CD4-positive, alpha-beta T cell treated with Interleukin-15 for 4 hours (primary cell): Measurements from ENCODE around the gene DCST2.

Experiments used
- DNase-seq: peaks from one replicate; pipeline ENCODE4 v3.0.0-alpha.2; 2020; ENCODE audit warnings: low spot score

DCST2 gene

DNA sequence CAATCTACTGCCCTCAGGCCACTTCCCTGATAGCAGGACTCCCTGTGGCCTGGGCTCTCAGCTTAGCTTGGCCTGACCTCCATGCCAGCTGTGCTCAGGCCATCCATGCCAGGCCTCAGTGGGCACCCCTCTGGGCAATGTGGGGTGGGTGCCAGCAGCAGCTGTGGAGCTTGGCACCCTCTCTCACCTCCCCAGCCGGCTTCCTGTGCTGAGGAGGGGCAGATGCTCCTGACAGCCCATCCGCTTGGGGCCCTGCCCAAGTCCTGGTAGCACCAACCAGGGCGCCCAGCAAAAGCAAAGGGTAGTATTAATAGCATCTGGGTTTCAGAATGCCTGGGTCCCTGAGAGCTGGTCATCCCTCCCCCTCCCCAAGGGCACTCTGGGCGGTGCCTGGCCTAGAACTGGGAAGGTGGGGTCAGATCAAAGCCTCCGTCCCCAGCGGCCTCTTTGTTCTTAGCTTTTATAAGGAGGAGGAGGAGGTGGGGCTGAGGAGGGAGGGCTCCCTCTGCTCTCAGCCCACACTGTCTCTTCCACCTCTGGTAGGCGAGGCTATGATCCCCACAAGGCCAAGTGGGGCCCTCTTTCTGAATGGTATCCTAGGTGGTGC, 36.1 kb upstream of the DCST2 start:
- DNase-seq, result no peak

DNA sequence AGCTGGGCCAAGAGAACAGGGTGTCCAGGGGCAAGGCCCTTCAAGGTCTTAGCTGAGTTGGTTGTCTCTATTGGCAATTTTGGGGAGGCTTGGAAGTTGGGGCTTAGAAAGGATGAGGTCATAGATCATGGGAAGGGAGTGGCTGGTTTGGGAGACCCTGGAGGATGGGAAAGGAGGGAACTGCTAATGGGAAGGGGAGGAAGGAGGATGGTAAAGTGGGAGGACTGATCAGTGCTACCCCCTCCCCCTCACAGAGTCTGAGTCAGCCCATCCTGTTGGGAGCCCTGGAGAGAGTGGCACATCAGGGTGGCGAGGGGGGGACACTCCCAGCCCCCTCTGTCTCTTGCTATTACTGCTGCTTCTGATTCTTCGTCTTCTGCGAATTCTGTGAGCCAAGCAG, 35.0 kb upstream of the DCST2 start:
- no peak for DNase-seq

DNA sequence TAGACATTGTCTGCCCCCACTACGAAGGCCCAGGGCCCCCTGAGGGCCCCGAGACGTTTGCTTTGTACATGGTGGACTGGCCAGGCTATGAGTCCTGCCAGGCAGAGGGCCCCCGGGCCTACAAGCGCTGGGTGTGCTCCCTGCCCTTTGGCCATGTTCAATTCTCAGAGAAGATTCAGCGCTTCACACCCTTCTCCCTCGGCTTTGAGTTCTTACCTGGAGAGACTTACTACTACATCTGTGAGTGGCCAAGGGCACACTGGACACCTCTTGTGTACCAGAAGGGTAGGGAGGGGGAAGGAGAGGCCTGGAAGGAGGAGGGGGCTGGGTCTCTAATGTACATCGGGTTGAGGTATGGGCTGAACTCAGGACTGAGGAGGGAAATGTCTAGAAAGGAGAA, 33.2 kb upstream of the DCST2 start:
- no peak for DNase-seq

DNA sequence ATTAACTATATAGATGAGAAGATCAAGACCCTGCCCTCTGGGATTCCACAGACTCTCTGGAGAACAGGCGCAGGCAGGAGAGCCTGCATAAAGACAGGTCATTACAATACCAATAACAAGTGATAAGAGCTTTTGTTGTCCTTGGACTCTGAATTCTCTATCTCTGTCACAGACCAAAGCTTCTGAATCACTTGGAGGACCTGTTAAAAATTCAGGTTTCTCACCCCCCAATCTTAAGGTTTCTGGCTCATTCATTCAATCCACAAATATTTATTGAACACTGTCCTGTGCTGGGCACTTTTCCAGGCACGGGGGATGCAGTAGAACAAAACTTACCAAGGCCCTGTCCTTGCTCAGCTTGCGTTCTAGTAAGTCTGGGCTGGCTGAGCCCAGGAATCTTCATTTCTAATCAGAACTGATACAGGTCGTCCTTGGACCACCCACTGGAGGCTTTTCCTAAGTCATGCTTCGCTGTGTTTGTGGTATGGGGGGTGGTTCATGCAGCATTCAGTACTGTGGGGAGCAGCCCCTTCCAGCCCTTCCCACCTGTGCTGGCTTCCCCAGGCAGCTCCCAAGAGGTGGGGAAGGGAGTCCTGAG, 31.4 kb upstream of the DCST2 start:
- no peak for DNase-seq

DNA sequence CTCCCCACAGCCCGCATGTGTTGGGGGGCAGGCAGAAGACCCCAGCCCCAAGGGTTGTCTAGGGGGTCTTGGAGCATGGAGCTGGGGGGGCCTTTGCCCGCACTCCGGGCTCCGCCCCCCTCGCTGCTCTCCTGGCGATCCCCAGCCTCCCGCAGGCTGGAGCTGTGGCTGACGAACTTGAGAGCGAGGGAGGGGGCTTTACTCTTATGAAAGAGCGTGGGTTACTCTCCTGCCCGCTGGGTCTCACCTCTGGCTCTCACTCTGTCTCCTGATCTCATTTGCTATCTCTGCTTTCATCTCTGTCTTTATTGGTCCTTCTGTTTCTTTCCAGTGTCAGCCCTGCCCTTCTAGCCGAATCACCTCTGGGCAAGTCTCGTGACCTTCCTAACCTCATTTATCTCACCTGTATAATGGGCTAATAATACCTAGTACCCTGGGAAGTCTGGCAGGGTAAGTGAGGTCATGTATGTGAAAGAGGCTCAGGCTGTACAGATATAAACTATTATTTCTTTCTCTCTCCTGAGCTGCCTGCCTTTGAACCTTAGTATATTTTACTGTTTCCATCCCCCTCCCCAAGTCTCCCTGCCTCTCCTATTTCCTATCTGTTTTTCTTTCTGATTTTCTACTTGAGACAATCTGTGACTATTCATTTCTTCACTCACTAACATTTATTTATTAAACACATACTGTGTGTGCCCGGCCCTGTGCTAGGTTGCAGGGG, 30.7 kb upstream of the DCST2 start:
- no peak for DNase-seq

DNA sequence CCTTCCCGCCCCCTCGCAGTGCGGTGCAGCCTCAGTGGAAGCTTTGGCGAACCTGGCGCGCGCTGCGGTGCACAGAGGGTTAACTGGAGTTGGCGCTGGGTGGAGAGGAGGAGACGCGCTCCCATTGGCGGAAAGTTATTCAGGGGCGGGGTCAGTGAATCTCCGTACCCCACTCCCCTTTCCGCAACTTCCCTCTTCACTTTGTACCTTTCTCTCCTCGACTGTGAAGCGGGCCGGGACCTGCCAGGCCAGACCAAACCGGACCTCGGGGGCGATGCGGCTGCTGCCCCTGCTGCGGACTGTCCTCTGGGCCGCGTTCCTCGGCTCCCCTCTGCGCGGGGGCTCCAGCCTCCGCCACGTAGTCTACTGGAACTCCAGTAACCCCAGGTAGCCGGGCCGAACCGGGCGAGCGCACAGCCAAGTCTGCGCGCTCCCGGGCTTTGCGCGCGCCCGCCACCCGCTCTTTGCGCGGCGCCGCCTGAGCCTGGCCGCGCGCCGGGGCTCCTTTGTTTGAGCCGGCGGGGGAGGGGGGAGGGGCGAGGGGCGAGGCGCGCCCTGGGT, 30.0 kb upstream of the DCST2 start, which contains the start of gene EFNA4:
EFNA4 (plus strand) TSS at position 191 of the 561 bp plus-strand sequence; CDS start at position 275, 84 bp downstream.
- DNase-seq, result peak; percentile 82

DNA sequence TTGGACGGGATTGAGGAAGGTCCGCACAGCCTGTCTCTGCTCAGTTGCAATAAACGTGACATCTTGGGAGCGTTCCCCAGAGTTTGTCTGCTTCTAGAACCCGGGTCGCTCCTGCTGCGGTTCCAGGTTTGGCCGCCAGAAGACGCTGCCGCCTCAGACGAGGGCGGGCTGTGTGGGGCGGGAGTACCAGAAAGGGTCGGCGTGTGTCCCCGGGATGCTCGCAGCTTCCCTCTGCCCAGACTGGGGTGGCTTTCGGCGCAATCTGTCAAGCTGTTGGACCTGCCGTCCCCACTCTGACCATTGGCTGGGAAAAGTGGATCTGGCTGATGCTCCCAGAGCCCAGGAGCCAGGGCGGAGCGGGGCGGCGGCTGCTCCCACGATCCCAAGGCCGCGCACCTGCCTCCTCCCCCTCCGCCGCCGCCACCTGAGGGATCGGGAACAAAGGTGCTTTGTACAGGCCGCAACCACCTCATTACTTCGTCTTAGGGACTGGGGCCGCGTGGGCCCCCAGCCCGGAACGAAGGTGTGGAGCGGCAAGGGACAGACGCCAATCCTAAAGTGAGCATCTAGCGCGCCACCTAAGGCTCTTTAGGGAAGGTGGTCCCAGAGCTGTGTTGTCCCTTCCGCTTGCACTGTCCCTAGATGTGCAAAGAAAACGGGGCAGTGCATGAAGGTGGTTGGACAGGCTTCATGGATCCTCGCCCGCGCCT, 29.3 kb upstream of the DCST2 start:
- peak; percentile 73 for DNase-seq

DNA sequence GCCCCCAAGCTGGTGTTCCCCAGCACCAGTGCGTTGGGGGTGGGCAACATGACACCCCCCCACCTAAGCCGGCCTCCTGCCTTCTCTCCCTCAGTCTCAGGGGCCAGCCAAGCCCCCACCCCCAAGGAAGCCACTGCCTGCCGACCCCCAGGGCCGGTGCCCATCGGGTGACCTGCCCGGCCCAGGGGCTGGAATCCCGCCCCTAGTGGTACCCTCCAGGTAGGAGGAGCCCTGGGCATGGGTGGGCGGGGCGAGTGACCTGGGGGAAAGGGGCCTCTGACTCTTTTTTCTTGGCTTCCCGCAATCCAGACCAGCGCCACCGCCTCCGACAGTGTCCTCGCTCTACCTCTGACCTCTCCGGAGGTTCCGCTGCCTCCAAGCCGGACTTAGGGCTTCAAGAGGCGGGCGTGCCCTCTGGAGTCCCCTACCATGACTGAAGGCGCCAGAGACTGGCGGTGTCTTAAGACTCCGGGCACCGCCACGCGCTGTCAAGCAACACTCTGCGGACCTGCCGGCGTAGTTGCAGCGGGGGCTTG, 28.6 kb upstream of the DCST2 start:
- no peak for DNase-seq

DNA sequence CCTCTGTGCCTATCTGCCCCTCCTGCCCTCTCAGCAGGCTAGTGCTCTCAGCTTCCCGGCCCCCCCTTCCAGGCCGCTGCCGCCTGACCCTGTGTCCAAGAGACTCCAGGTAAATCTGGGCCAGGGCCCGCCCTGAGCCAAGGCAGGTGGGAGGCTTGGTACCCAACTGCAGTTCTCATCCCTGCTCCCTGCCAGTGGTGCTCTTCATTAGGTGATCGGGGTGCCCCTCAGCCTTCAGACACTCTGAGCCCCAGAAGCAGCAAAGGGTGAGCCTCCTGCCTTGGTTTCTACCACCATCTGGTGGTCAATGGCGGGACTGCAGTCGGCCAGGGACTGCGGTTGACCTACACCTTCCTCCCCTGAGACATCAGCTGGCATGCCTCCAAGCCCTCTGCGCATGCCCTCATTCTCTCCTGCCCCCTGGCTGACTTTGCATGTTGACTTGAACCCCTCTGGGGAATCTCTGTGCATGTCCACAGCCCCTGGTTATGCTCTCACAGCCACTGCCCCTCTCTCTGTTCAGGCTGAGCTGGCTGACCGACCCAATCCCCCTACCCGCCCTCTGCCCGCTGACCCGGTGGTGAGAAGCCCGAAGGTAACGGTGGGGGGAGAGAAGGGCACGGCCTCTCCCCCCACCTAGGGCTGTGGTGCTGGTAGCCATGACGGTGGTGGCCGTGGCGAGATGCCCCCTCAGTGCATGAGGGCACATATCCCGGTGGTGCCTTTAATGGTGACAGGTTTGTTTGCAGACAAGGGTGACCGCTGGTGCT, 28.0 kb upstream of the DCST2 start:
- DNase-seq, result peak; percentile 97

DNA sequence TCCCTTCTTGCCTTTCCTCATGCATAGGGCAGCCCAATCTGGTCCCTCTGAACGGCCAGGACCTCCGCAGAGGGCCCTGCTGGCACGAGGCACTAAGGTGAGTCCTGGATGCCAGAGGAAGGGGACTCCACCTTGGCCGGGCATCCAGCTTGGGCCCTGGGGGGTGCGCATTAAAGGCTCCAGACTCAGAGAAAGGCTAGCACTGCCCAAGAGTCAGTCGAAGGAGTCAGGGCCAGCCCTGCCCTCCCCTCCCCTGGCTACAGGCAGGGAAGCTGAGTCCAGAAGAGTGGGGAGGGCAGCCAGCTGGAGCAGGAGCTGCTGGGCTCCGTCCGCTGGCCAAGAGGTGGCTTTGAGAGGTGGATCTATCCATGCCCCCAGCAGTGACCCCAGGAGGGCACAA, 27.2 kb upstream of the DCST2 start:
- no peak for DNase-seq

DNA sequence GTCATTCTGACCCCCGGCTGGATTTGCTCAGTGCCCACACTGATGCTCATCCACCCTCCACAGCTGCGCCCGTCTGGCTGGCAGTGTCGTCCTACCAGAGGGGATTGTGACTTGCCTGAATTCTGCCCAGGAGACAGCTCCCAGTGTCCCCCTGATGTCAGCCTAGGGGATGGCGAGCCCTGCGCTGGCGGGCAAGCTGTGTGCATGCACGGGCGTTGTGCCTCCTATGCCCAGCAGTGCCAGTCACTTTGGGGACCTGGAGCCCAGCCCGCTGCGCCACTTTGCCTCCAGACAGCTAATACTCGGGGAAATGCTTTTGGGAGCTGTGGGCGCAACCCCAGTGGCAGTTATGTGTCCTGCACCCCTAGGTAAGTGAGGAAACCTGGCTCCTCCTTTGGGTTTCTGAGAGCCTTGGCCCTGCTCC, 24.2 kb upstream of the DCST2 start:
- DNase-seq, result no peak

DNA sequence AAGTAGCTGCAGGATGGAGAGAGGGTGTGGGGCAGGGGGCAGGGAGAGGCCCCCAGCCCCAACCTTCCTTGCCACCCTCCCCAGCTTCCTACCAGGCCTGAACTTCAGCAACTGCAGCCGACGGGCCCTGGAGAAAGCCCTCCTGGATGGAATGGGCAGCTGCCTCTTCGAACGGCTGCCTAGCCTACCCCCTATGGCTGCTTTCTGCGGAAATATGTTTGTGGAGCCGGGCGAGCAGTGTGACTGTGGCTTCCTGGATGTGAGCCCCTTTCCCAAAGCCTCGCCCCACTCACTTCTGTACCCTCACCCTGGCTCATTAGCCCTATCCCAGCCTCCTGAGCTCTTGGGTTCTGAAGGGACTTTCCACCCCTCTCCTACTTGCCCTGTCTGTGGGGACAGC, 23.5 kb upstream of the DCST2 start:
- no peak for DNase-seq

DNA sequence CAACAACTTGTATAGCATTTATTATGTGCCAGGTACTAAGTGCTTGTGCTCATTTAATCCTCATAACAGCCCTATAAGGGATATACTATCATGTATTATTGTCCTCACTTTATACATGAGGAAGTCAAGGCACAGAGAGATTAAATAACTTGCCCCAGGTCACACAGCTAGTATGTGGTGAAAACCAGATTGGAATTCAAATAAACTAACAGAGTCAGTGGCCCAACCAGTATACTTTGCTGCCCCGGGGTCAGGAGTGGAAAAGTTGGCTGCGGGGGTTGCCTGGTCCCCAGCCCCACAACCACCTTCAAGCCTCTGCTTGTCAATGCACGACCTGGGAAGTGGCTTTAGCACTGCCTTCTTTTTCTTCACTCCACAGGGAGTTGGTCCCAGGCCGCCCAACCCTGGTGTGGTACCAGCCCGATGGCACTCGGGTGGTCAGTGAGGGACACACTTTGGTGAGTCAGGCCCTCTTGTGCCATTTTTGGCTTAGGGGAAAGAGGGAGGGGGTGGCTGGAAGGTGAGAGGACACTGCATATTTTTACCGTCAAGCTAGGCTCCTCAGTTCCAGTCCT, 20.0 kb upstream of the DCST2 start:
- no peak for DNase-seq

DNA sequence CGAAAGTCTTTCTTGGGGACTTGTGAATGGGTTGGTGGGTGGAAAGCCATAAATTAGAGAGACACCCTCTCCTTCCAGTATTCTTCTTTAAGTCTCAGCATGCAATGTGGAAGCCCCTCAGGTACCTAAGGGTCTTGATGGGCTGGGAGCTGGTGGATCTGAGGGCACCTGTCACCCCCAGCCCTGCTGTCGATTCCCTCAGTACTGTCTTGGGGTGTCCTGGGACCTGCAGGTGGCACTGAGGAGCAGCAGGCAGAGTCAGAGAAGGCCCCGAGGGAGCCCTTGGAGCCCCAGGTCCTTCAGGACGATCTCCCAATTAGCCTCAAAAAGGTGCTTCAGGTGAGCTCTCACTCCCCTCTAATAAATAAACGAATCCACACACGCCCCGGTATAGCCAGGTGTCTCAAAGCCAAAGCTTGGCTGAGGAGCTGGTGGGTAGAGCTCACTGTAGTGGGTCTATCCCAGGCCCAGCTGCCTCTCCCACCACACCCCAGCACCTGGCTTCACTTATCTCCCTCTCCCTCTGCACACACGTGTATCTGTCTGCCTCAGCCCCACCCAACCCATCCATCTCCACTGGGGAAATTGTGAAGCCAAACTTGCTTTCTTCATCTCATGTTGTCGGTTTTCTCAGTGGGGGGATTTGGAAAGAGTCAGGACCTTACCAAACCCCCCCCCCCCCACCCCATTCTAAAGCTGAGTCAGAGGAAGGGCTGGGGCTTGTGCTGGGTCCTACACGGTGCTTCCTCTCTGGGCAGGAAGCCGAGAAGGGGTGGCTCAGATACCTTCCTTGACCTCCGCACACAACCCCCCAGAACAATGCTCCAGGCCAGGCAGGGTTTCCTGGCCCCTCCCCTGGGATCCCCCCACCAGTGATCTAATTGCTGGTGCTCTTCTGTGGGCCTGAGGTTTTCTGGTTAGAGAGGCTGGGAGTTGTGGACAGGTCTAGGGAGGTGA, 19.1 kb upstream of the DCST2 start:
- no peak for DNase-seq

DNA sequence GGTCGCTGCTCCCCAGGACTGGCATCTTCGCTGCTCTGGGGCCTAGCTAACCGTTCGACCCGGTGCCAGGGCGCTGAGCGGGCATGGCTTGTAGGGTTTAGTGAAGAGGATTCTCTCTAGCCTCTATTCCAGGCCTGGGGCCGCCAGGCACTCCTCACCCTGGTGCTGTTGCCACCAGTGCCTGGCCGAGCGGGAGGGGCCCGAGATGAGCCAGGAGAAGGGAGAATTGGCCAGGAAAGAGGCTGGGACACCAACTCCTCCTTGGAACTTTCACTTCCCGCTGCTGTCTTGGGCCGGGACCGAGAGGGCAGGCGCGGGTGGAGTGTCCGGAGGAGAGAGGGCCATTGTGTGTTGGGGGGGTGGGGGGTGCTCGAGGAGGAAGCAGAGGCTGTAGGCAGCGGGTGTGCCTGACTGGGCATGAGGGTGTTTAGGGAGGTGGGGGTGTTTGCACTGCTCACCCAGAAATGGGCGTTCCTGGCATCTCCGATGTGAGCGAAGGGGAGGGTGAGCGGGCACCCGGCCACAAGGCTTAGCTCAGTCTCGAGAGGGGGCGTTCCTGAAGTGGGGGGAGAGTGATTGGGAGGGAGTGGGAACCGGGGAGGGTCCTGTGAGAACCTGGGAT, 18.3 kb upstream of the DCST2 start:
- peak; percentile 46 for DNase-seq

DNA sequence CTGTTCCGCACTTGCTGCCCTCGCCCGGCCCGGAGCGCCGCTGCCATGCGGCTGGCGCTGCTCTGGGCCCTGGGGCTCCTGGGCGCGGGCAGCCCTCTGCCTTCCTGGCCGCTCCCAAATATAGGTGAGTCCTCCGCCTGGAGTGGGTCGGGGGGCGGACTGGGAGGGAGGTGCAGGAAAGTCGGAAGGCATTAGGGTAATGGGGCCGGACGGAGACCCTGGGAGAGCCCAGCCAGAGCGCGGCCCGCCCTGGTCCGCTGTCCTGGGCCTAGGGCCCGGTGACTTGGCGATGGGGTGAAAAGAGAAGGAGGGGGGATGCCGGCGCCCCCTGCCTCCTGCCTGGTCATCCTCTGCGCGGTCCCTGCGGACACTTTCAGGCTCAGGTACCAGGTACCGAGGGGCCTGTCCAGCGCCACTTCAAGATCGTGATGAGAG, 17.8 kb upstream of the DCST2 start:
- no peak for DNase-seq

DNA sequence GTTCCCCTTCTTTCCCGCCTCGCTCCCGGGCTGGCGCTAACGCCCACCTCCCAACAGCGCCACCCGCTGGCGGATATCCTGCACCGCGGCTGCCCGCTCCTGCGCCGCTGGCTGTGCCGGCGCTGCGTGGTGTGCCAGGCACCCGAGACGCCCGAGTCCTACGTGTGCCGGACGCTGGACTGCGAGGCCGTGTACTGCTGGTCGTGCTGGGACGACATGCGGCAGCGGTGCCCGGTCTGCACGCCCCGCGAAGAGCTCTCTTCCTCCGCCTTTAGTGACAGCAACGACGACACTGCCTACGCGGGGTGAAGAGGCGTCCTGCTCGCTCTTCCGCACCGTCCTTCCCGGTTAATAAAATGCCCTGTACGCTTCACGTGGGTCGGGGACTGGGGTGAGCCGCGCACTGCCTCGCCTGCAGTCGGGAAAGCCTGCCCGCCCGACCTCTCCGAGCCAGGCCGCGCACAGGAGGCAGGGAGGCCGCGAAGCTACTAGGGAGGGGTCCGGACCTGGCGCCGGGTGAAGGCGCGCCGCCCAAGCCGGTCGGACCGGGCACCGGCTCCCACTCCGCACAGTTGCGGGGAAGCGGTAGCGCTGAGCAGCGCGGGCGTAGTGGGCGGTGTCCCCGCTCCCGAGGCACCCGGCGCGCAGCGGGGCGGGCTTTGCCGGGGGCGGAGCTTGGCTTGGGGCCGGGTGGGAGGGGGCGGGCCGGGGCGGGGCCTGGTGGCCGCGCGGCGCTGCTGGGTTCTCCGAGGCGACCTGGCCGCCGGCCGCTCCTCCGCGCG, 17.2 kb upstream of the DCST2 start, which contains the start of gene ADAM15:
ADAM15 (plus strand) TSS at position 757 of the 782 bp plus-strand sequence. CDS start 71 bp downstream, outside the sequence.
- DNase-seq, result peak; percentile 79
